B cell (primary cell): ENCODE results near the gene RIPOR3. TPM values are rescaled to one million over a fixed set of nuclear protein-coding genes. Genes with fewer than 3 reads are reported as not detected.

Experiments
- ATAC-seq: fragments of 200-7000 bp; cut with Tn5 transposase; one replicate; pipeline ENCODE4 v1.10.0; 2021; ENCODE audit warnings: low read depth, mild to moderate bottlenecking, moderate number of reproducible peaks, moderate library complexity
- CTCF ChIA-PET: fragments of 350-600 bp; sonication (Branson Sonifier 250); formaldehyde crosslinking; loops from one replicate; lab custom pipeline; 2021; ENCODE audit warnings: antibody characterized with exemption, inconsistent platforms; lab: Charles Lee
- POLR2A ChIA-PET: fragments of 350-600 bp; sonication (Branson Sonifier 250); formaldehyde crosslinking; loops from one replicate; lab custom pipeline; 2021; ENCODE audit warnings: antibody characterized with exemption; lab: Charles Lee
- DNase-seq: peaks from one replicate; pipeline ENCODE4 v3.0.0; 2013
- H2AFZ ChIP-seq: 2 replicates; pipeline ENCODE4 v1.6.1; 2012; ENCODE audit warnings: mild to moderate bottlenecking, low read depth, low read length; ENCODE audit not compliant: insufficient read depth, poor library complexity, severe bottlenecking
- H3K27ac ChIP-seq, 2 donors: 1 replicate in 1 of 2; 2 replicates in 1 of 2; pipeline ENCODE4 v1.5.1; 2012 to 2013; ENCODE audit warnings: low read length in 2 of 2, mild to moderate bottlenecking in 2 of 2, moderate library complexity in 1 of 2
- H3K27me3 ChIP-seq, 4 experiments: fragments of 200-600 bp in 1 of 4; sonication (generic) in 1 of 4; replicated peaks in 1 of 4; 1 replicate in 2 of 4; 2 replicates in 2 of 4; pipeline versions ENCODE4 v1.6.1 to v1.7.0; 2013 to 2016; ENCODE audit warnings: low read length in 3 of 4, mild to moderate bottlenecking in 2 of 4, mixed read lengths in 1 of 4, moderate library complexity in 1 of 4; ENCODE audit not compliant: insufficient read depth in 4 of 4, control insufficient read depth in 3 of 4; ENCODE audit errors: control extremely low read depth in 1 of 4
- H3K36me3 ChIP-seq, 2 experiments: replicated peaks in 1 of 2; 1 replicate in 1 of 2; 2 replicates in 1 of 2; pipeline versions ENCODE4 v1.6.1 to v1.7.1; 2013; ENCODE audit warnings: low read length in 1 of 2; ENCODE audit not compliant: insufficient read depth in 2 of 2, control insufficient read depth in 1 of 2; ENCODE audit errors: control extremely low read depth in 1 of 2, extremely low read depth in 1 of 2
- H3K4me1 ChIP-seq, 2 donors: fragments of 200-600 bp in 1 of 2; sonication (generic) in 1 of 2; 1 replicate in 1 of 2; 2 replicates in 1 of 2; pipeline versions ENCODE4 v1.5.1 to v1.6.1; 2013 to 2017; ENCODE audit warnings: low read length in 2 of 2; ENCODE audit not compliant: control insufficient read depth in 2 of 2, insufficient read depth in 2 of 2
- H3K4me2 ChIP-seq: replicated peaks from 2 replicates; pipeline ENCODE3; 2012; ENCODE audit warnings: mild to moderate bottlenecking, low read depth, low read length; ENCODE audit not compliant: poor library complexity, severe bottlenecking
- H3K4me3 ChIP-seq, 5 experiments: fragments of 200-600 bp in 1 of 5; sonication (generic) in 1 of 5; 1 replicate in 3 of 5; 2 replicates in 2 of 5; pipeline versions ENCODE4 v1.5.1 to v1.7.0; 2011 to 2016; ENCODE audit warnings: low read length in 4 of 5, mild to moderate bottlenecking in 4 of 5, low read depth in 2 of 5, control low read depth in 1 of 5, moderate library complexity in 1 of 5; ENCODE audit not compliant: insufficient read depth in 1 of 5; ENCODE audit errors: control extremely low read depth in 1 of 5, extremely low read depth in 1 of 5
- H3K79me2 ChIP-seq: fragments of 200-600 bp; sonication (generic); one replicate; pipeline ENCODE4 v1.6.0; 2016; ENCODE audit warnings: low read length; ENCODE audit not compliant: control insufficient read depth, insufficient read depth
- H3K9ac ChIP-seq: fragments of 200-600 bp; sonication (generic); 2 replicates; pipeline ENCODE4 v1.6.1; 2017; ENCODE audit warnings: mild to moderate bottlenecking, low read length, moderate library complexity
- H3K9me3 ChIP-seq, 3 donors: one replicate each; pipeline versions ENCODE4 v1.6.1 to v1.7.1; 2013; ENCODE audit warnings: low read length in 2 of 3; ENCODE audit not compliant: control insufficient read depth in 2 of 3, insufficient read depth in 1 of 3; ENCODE audit errors: control extremely low read depth in 1 of 3
- H4K20me1 ChIP-seq: 2 replicates; pipeline ENCODE4 v1.6.0; 2012; ENCODE audit warnings: mild to moderate bottlenecking, low read length; ENCODE audit not compliant: insufficient read depth, control insufficient read depth, poor library complexity, severe bottlenecking
- H3K27ac Mint-ChIP-seq: one replicate; pipeline ENCODE4 v1.8.0; 2021; ENCODE audit warnings: mixed read lengths
- H3K27me3 Mint-ChIP-seq: one replicate; pipeline ENCODE4 v1.8.0; 2021; ENCODE audit warnings: mixed read lengths
- H3K4me1 Mint-ChIP-seq: one replicate; pipeline ENCODE4 v1.8.0; 2021; ENCODE audit warnings: mixed read lengths
- H3K4me3 Mint-ChIP-seq: one replicate; pipeline ENCODE4 v1.8.0; 2021; ENCODE audit warnings: mixed read lengths
- H3K9me3 Mint-ChIP-seq: one replicate; pipeline ENCODE4 v1.8.0; 2022; ENCODE audit warnings: mixed read lengths; ENCODE audit not compliant: insufficient read depth
- EZH2 ChIP-seq: IDR thresholded peaks from 2 replicates; pipeline ENCODE4 v1.6.1; 2012; ENCODE audit warnings: borderline replicate concordance, low read depth, mild to moderate bottlenecking, moderate library complexity, low read length; ENCODE audit not compliant: insufficient read depth, poor library complexity, severe bottlenecking
- WGBS: methylation state at CpG from one replicate; pipeline ENCODE4 v1.1.5; 2013; ENCODE audit warnings: missing lambda C conversion rate; ENCODE audit not compliant: insufficient coverage; 5-methylcytosine and 5-hydroxymethylcytosine counted together
- intact Hi-C: fragments of 100-400 bp; cut with micrococcal nuclease; formaldehyde crosslinking; loops from one replicate; pipeline ENCODE4 v1.10.0; 2022
- polyA plus RNA-seq: library from polyadenylated mRNA; depleted of rRNA; stranded (reverse); fragments of >200 nt; gene quantifications from 2 replicates; pipeline ENCODE4 v1.2.3, GENCODE V29; 2012
- total RNA-seq, 2 donors: library from RNA; stranded (reverse); fragments of 120-200 nt in 1 of 2; gene quantifications; 1 replicate in 1 of 2; 2 replicates in 1 of 2; pipeline versions ENCODE4 v1.2.3 to v1.2.4, GENCODE V29; 2013 to 2022
- TF ChIP-seq, protein P1 (sequence below): fragments of 200-600 bp; IDR thresholded peaks from one replicate; pipeline ENCODE4 v1.8.0; 2022; ENCODE audit warnings: antibody characterized with exemption, mild to moderate bottlenecking

The RIPOR3 gene
- total and polyA plus RNA-seq, 2 donors (not counting 1 experiment from before 2014, with no cell fraction given) = 0.09 to 0.27 TPM

DNA sequence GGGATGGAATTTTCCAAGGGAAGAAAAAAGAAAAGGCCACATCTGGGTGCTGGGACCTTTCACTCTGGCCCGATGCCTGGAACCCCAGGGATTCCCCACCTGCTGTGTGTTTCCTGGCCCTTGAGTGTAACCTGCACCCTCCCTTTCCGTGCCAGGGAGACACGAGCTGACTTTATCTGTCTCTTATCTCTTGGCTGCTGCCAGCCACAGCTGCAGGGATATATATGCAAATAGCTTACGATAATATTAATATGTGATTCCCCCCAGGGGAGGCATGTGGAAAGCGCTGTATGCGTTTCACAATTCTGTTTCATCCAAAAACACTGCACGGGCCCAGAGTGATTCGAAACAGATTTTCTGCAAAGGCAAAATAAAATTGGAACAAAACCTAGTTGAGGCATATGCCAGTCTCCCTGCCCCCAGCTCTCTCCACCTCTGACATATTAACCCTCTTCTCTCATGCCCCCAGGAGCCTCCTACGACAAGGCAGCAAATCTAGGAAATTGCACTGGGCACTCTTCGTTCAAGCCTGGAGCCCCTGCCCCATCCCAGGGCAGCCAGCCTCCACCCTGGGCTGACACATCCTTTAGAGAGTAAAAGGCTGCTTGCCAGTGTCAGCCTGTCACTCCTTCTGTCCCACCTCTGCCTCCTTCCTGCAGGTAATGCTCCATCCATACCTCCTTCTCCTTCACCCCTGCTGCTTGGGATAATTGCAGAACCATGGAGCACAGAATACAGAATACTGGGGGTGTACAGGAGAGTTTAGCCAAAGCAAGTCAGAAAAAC lies 1.3 kb downstream of the RIPOR3 start:
- Histone ChIP-seq H3K27me3 (peaks cover 0 to 50% (median 9%) of the 10 kb centered on the region in 4 experiments), H3K27ac (no peak overlapping the region), H3K79me2 (no peaks in the 10 kb centered on the region), H3K4me3 (no peak overlapping the region), H3K4me2 (no peak overlapping the region), H3K9me3 (no peaks in the 10 kb centered on the region), H4K20me1 (no peaks in the 10 kb centered on the region), H3K4me1 (peaks cover 12% of the 10 kb centered on the region in 2 donors), H2AFZ (no peak overlapping the region), H3K9ac (no peak overlapping the region), H3K36me3 (no peaks in the 10 kb centered on the region)
- H3K4me3 Mint-ChIP-seq = no peak overlapping the region
- POLR2A ChIA-PET = no interaction called here
- DNase-seq = no peak
- no peak for TF ChIP-seq EZH2
- TF ChIP-seq, protein P1, sequence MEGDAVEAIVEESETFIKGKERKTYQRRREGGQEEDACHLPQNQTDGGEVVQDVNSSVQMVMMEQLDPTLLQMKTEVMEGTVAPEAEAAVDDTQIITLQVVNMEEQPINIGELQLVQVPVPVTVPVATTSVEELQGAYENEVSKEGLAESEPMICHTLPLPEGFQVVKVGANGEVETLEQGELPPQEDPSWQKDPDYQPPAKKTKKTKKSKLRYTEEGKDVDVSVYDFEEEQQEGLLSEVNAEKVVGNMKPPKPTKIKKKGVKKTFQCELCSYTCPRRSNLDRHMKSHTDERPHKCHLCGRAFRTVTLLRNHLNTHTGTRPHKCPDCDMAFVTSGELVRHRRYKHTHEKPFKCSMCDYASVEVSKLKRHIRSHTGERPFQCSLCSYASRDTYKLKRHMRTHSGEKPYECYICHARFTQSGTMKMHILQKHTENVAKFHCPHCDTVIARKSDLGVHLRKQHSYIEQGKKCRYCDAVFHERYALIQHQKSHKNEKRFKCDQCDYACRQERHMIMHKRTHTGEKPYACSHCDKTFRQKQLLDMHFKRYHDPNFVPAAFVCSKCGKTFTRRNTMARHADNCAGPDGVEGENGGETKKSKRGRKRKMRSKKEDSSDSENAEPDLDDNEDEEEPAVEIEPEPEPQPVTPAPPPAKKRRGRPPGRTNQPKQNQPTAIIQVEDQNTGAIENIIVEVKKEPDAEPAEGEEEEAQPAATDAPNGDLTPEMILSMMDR = no peak
- peaks cover 11% of the 10 kb centered on the region for H3K4me1 Mint-ChIP-seq
- 26% methylated on average over 7 of the region's 10 CpGs for WGBS
- no peak overlapping the region for H3K27ac Mint-ChIP-seq
- H3K9me3 Mint-ChIP-seq = no peaks in the 10 kb centered on the region
- CTCF ChIA-PET = interaction anchor here (0.7 kb wide), 1 partner anchor 9 kb away, joined by 3 read pairs; no protein-coding TSS in a partner anchor
- intact Hi-C loops = no loop called here
- H3K27me3 Mint-ChIP-seq = peaks cover 51% of the 10 kb centered on the region
- ATAC-seq = no peak

DNA sequence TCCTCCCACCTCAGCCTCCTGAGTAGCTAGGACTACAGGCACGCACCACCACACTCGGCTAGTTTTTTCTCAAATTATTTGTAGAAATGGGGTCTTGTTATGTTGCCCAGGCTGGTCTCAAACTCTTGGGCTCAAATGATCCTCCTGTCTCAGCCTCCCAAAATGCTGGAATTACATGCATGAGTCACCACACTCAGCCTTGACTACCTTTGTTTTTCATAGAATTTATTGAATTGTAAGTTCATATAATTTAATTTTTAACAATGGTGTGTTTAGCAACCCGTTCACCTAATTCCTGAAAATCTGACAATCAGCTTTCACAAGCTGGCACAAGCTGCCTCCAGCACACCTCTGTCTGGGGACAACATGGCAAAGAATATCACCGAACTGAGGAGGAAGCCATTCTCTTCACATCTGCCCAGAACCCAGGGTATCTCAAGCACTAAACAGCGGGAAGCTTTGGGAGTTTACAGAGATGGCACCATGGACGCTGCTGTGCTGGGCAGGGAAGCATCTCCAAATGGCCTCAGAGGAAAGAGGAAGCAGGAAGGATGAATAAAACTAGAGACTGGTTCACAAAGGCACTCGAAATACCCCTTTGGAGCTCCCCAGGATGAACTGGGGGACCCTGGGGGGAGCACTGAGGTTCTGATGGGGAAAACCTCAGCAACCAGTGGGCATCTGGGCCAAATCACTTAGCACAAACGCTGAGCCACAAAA lies 2.9 kb downstream of the RIPOR3 start:
- no peaks in the 10 kb centered on the region for H3K9me3 Mint-ChIP-seq
- intact Hi-C loops = no loop called here
- Histone ChIP-seq H3K79me2 (no peaks in the 10 kb centered on the region), H3K27ac (no peak overlapping the region), H3K4me2 (no peak overlapping the region), H4K20me1 (no peaks in the 10 kb centered on the region), H3K4me1 (peaks cover 12% of the 10 kb centered on the region in 2 donors), H3K27me3 (peaks cover 0 to 47% (median 9%) of the 10 kb centered on the region in 4 experiments), H3K4me3 (no peak overlapping the region), H3K36me3 (no peaks in the 10 kb centered on the region), H2AFZ (no peak overlapping the region), H3K9me3 (no peaks in the 10 kb centered on the region), H3K9ac (no peak overlapping the region)
- DNase-seq (no peak), ATAC-seq (no peak)
- peaks cover 42% of the 10 kb centered on the region for H3K27me3 Mint-ChIP-seq
- ChIA-PET CTCF (no interaction called here), POLR2A (no interaction called here)
- WGBS = 84% methylated on average over 5 of the region's 8 CpGs
- H3K27ac Mint-ChIP-seq = no peak overlapping the region
- TF ChIP-seq EZH2 = no peak
- TF ChIP-seq, protein P1 = no peak
- H3K4me1 Mint-ChIP-seq = peaks cover 11% of the 10 kb centered on the region
- H3K4me3 Mint-ChIP-seq = no peak overlapping the region
